HL-60/S4 (cell line): Measurements from ENCODE around the gene S100A9.
"Not testable (repeated sequence)": the region's sequence is repeated elsewhere in the genome, so short reads cannot be mapped to it uniquely, and the experiment has no call there.

Experiments used
- in situ Hi-C: fragments of 300-500 bp; cut with MboI; formaldehyde crosslinking; loops from 2 replicates; pipeline ENCODE4 v1.14.3; 2022; ENCODE audit warnings: low sequenced_read_pairs

The S100A9 gene

DNA sequence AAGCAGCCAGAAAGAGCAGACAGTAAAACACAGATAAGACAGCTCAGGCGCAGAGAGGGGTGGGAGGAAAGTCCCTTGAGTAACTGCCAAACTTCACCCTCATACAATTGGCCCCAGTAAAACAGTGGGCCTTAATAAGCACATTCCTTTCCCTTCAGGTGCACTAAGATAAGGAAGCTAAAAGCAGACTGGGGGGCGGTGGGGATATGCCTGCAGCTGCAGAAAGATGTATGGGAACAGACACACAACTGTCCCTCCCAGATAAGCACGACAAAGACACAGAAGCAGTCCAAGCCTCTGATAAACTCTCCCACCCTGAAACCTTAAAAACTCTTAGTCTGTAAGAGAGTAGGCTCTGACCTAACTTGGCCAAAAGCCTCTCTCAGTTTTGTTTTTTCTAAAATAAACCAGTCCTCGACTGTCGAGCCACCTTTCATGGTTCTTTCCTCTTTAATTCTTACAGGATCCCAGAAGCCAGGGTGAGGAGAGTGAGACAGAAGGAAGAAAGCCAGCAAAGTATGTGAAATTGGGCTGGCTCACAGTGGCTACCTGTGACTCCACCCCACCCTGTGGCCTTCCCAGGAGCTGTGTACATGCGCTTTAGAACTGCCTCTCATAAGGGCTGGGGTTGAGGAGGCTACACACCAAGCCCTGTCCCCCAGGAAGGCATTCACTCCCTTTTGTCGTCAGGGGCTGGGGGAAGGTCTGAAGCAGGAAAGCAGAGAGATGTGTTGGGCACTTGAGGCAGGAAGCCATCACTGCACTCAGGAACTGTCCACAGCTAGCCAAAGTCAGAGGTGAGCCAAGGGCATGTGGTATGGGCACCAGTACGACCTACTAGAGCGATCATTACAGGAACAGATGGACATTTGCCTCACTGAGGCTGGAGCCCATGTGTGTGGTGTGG lies 13.6 kb upstream of the S100A9 start:
- in situ Hi-C loops = no loop called here

DNA sequence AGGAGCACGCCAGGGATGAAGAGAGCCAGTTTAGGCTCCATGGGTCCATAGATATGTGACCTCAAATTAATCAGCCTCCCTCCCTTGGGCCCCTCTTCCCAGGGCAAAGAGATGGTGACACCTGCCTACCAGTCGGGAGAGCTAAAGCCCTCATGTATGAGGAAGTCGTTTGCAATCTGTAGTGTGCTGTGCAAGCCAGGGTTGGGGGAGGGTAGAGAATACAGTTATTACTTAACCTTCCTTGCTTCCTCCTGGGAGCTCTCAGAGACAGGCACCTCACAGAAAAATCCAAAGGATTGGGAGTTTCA lies 13.0 kb upstream of the S100A9 start:
- in situ Hi-C loops = no loop called here

DNA sequence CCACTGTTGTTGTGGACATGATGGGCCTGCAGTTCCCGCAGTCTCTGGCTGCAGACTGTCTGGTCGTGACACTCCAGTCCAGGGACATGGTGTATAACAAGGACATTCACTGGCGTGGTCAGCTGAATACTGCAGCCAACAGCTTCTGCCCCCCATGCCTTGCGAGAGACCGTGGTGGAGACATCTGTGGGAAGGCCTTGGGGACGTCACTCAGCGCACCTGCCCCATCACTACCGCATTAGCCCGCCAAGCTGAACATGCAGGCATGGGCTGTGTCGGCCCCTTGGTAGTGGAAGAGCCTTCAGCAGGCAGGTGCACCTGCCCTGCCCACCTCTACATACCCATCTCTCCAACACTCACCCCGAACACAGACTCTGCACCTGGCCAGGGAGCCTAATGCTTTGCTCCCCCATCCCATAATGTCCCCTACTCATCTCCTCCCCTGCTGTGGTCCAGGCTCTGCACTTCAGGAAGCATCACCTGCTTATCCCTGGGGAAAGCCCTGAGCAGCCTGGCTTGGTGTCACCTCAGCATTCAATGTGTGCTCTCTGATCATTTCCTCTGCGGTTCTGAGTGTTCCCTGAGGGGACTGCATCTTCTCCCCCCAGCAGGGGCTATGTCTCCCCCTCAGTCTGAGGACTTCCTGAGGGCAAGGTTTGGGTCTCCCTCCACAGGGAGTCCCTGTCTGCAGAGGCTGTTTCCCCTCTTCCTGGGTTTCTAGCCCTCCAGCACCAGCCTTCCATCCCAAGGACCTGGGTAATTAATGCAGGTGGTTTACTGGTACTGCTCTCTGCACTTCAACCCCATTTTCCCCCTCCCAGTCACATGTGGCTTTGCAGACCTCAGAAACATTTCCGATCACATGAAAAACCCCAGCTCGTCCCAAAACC lies 12.2 kb upstream of the S100A9 start:
- in situ Hi-C loops = no loop called here

DNA sequence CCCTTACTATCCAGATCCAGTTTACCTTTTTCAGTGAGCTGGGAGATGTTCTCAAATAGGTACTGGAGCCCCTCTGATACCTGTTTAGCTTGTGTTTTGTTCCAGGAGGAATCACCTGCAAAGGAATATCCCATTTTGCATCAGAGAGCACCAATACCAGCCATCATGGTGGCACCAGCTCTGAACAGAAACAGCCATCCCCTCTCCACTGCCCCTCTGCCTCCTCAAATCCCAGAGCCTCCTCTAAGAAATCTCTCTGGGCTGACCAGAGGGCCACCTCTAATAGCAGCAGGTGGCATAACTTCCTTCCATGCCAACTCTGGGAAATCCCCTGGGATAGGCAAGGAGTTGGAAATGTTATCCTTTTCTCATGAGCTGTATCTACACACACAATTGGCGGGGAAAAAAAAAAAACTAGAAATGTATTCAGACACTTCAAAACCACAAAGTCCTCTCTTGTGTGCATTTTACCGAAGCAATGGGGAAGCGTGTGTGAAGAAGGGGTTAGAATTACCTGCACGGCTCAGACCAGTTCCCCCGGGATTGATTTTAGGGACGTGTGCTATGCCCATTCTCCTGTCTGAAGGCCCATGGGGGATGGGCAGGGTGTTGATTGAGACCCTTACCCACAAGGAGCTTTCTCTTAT lies 11.5 kb upstream of the S100A9 start:
- in situ Hi-C loops = no loop called here

DNA sequence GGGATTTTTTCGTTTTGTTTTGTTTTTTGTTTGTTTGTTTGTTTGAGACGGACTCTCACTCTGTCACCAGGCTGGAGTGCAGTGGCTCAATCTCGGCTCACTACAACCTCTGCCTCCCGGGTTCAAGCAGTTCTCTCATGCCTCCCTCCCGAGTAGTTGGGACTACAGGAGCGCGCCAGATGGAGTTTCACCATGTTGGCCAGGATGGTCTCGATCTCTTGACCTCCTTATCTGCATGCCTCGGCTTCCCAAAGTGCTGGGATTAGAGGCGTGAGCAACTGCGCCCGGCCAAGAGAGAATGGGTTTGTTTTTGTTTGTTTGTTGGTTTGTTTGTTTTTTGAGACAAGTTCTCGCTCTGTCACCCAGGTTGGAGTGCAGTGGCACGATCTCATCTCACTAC lies 10.6 kb upstream of the S100A9 start:
- in situ Hi-C loops = not testable (repeated sequence)

DNA sequence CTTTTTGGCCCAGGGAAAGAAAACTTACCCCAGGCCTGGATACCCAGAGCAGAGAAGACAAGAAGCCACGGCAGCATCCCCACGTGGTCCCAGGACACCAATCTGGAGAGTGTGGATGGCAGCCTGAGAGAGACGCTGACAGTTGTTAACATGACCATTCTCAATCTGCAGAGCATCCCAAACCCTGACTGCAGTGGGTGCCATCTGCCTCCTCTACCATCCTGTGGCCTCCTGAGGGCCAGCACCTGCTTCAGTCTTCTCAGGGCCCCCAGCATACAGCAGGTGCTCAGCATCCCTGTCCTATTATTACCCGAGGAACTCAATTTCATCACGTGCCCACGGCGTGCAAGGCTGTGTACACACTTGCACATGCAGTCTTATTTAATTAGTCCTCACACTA lies 9.8 kb upstream of the S100A9 start:
- in situ Hi-C loops = no loop called here

DNA sequence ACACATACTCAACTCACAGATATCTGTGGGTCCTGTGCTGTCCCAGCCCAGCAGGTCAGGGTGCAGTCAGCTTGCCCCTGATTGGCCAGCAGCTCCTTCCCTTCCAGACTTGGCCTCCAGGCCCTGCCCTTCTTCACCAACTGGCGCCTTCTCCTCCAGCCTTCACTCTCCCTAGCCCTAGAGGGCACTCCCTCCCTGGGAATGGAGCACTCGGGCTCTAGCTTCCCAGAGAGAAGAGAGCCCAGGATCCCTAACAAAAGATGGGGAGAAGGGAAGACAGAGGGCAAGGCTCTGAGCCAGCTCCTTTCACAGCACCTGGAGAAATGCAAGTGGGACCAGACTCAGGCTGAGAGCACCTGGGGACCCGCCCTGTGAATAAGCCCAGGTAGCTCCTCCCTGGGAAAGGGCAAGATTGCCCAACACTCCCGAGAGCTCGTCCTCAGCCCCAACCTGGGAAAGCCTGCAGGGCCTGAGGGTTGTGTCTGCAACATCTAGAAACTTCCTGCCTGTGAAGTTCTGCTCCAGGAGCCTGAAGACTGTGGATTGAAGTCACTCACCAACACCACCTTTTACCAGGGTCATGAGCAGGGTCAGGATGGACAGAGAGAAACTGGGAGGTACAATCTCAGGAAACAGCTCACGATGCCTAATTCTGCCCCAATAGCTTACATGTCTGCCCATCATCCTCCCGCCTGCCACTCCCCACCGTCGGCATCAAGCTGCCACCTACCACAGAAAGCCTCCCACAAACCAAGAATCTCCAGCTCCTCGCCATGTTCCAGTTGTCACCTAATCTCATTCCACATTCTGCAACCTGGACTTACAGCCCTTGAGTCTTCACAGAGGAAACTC lies 8.9 kb upstream of the S100A9 start, which contains the start of gene PGLYRP4:
TSS of gene PGLYRP4 (minus strand) at position 331 of the 852 bp plus-strand sequence. CDS start 909 bp downstream, outside the sequence.
- in situ Hi-C loops = no loop called here

DNA sequence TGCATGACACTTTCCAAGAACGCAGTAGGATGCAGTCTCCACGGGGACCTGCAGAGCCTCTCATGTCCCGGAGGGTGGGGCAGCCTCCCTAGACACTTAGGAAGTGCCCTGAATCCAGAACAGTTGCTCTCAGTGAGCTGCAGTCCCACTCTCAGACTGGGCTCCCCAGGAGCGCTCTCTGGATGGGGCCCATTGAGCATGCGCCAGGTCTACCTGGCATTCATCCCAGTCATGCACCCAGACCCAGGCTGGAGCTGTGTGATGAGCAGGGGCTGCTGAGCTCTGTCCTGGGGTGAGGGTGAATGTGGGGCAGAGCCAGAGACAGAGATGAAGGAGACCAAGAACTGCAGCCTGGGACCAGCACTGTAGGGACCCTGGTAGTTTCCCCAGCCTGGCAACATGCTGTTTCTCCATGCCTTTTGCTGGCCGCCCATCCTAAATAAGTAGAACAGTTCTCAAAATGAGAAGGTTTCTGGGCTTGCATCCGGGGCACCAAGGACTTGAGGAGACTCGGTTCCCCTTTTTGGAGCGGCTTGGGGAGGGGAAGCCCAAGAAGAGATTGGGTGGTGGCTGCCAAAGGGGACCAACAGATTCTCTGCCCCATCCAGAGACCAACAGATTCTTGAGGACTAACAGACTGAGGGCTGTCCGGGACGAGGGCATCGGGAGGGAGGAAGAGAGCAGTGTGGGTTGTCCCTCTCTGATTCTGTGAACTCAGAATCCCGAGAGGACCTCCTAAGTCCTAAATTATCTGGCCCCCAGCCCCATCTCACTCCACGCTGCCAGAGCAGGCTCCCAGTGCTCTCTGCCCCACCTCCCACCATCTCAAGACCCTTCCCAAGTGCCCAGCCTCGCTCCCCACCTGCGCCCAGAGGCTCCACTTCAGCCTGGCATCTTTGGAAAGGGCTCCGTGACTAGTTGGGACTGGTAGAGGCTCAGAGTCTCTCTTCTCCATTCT lies 8.0 kb upstream of the S100A9 start:
- in situ Hi-C loops = loop anchor here (5.0 kb wide), 1 partner anchor 148 kb away; no protein-coding TSS in a partner anchor

DNA sequence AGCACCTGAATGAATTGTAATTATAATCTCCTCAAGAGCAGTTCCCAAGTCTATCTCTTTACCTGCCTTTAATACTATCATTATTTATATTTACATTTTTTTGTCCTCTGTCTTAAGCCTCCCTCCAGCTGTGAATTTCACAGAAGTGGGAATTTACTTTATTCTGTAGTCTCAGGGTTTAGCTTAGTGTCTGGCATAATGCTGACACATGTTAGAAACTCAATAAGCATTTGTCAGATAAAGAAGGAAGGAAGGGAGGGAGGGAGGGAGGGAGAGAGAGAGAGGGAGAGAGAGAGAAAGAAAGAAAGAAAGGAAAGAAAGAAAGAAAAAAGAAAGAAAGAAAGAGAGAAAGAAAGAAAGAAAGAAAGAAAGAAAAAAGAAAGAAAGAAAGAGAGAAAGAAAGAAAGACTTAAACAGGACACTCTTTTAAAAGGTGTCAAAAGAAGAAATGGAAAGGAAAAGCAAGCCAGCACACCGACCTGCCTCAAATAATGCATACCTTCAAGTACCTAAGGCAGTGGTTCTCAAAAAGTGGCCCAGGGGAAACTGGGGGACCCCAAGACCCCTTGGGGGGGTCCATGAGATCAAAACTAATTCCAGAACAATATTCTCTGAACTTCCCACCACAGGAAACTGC lies 7.2 kb upstream of the S100A9 start:
- in situ Hi-C loops = loop anchor here (5.0 kb wide), 1 partner anchor 147 kb away; no protein-coding TSS in a partner anchor

DNA sequence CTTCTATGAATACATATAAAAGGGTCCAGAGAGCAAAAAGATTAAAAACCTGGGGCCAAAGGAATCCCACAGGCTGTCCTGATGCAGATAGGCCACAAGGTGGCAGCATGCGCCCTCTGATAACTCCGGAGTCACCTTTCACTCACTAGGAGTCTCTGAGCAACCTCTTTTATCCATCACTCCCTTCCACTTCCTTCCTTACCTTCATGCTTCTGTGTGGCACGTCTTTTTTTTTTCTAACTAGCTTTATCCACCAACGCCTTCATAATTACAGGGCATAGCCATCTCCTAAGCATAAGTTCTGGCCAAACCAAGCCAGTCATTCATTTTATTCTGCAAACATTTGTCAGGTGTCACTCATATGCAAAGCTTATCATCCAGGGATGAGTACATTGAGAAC lies 5.1 kb upstream of the S100A9 start:
- in situ Hi-C loops = loop anchor here (5.0 kb wide), 1 partner anchor 145 kb away; no protein-coding TSS in a partner anchor

DNA sequence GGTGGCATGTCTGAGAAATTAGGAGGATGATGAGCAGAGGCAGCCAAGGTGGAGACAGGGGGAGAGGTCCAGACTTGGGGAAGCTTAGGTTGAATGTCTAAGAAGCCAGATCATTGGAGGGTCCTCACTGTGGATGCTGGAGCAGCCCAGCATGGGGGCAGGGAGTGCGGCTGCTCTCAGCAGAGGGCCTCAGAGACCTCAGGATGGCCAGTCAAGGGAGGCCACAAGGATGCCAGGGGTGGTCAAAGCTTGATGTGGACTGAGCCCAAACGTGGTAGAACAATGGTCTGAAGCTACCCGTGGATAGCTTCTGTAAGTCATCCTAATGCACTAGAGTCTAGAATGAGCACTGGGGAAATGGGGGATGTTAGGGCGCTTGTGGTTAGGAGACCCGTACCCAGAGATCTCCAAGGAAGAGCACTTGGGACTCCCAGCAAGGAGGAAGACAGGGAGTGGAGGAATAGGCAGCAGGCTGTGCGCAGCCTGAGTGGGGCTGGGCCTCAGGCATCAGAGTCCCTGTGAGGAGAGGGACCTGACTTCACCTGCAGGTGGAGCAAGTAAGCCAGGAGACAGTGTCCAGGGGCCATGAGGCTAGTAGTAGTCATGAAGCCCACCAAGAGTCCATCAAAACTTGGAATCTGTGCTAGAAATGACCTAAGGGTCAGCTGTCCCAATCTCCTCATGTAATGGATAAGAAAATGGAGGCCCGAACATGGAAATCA lies 4.3 kb upstream of the S100A9 start:
- in situ Hi-C loops = loop anchor here (5.0 kb wide), 1 partner anchor 144 kb away; no protein-coding TSS in a partner anchor

DNA sequence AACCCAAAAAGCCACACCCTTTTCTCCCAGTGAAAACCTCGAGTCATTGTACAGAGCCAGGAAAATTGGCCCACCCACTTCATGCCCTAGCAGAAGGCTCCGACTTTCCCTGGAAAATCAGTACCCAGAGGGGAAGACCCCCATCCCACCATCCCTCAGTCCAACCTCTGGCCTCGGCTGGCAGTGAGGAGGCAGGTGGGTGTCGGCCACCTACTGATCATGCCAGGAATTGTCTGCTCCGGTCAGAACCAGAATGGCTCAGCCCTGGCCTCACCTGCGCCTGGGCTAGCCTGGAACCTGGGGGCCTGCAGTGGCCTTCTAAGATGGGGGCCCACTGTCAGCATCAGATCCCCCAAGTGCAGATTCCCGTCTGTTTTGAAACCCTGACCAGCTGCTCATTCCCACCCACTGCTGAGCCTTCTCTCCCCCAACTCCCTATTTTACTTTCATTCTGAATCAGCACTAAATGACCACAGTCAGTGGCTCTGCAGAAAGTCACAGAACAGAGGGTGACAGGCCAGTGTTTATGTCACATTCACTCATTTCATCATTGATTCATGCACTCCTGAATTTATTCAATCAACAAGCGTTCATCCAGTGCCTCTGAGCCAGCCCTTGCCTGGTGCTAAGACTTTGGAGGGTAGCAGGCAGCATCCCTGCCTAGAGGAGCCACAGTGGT lies 3.0 kb upstream of the S100A9 start:
- in situ Hi-C loops = loop anchor here (5.0 kb wide), 1 partner anchor 143 kb away; no protein-coding TSS in a partner anchor

DNA sequence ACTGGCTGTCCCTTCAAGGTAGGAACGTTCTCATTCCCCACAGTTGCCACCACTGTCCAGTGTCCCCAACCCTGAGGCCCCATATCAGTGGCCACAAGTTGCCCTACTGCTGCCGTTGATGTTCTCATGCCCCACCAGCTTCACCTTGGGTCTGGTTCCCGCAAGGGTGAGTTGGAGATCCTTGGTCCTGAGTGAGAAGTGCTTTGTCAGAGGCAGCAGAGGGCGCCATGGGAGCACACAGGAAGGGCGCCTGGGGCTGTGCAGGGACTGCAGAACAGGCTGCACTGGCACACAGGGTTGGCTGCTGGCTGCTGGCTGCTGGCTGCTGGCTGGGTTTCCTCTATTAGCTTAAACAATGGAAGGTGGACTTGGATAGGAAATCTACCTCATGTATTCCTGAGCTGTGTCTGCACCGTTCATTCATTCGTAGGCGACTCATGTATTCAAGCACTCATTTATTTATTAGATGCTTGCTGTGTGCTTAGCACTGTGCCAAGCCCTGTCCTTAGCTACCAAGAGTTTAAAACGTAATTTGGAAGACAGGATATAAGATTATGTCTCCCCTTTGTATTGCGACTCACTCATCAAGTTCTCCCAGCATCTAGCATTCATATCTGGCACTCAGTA lies 2.1 kb upstream of the S100A9 start:
- in situ Hi-C loops = no loop called here

DNA sequence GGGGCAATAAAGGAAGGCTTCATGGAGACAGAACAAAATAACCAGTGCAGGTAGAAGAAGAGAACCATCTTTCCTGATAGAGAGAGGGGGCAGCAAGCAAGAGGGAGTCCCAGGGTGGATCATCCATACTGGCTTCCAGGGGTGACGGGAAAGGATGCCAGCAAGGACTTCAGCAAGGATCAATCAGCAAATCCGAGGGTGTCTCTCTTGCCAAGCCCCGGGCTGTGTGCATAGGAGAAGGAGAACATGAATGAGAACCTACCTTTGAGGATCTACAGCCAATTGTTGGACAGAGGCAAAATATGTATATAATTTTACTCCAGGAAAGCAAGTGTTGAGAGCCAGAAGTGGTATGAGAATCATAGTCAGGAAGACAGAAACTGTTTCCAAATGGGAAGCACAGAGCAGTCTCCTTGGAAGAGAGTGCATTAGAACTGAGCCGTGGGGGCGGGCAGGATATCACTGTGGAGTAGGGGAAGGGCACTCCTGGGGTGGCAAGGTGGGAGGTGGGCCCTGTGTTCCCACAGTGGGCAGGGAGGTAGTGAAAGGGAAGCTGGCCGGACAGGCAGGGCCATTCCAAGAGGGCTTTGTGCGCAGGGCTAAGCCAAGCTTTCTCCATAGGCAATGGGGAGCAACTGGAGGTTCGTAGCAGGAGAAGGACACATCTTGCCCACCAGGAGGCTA lies 1.1 kb upstream of the S100A9 start:
- in situ Hi-C loops = no loop called here

DNA sequence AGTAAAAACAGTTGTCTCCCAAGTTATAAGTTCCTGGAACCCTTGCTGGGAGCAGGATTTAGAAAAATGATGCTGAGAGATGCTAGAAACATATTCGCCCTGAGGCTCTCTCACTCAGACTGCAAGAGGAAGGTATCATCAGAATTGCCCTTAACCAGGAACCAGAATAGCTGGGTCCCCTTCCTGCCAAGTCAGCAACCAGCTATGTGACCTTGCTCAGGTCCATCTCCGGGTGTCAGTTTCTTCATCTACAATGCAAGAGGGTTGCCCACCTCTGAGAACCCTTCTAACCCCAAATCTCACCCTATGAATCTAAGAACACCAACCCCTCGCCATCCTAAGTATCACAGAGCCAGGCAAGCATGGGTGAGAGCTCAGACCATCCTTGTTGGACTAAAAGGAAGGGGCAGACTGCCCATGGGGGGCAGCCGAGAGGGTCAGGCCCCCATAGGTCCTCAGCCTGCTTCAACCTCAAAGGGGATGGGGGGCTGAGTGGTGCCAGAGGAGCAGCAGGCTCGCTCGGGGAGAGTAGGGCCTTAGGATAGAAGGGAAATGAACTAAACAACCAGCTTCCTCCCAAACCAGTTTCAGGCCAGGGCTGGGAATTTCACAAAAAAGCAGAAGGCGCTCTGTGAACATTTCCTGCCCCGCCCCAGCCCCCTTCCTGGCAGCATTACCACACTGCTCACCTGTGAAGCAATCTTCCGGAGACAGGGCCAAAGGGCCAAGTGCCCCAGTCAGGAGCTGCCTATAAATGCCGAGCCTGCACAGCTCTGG lies 390 bp upstream of the S100A9 start:
- in situ Hi-C loops = no loop called here

DNA sequence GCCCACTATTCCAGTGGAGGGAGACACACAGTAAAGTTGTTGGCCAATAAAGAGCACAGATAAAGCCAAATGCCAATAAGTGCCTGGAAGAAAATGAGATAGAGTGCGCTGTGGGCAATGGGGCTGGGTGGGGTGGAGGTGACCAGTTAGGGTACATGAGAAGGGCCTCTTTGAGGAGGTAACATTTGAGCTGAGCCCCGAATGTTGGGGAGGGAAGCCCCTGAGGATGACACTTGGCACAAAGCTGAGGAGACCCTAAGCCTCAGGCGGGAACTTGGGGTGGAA lies 979 bp downstream of the S100A9 start:
- in situ Hi-C loops = no loop called here
